Sciatic nerve (tissue), 2 donors: ENCODE results near the gene OTX1. TPM values are rescaled to one million over a fixed set of nuclear protein-coding genes. Genes with fewer than 3 reads are reported as not detected.
A peak's percentile ranks its signal among the peaks of the same experiment; 100 is the strongest.
"Not testable (repeated sequence)": the region's sequence is repeated elsewhere in the genome, so short reads cannot be mapped to it uniquely, and the experiment has no call there.

Experiments used
- ATAC-seq: fragments of 200-7000 bp; cut with Tn5 transposase; one replicate; pipeline ENCODE4 v1.9.1; 2020; ENCODE audit warnings: mild to moderate bottlenecking, moderate library complexity
- DNase-seq: peaks from one replicate; pipeline ENCODE4 v3.0.0-alpha.2; 2020; ENCODE audit warnings: low spot score
- intact Hi-C: fragments of 100-400 bp; cut with DNase I; formaldehyde crosslinking; loops from one replicate; pipeline ENCODE4 v1.14.2; 2022
- total RNA-seq: library from RNA; stranded (reverse); fragmentation: NEBNext Ultra II Directional; extraction: Animal tissue kit (Norgen Biotek cat#: 25700); gene quantifications from one replicate; pipeline ENCODE4 v1.2.1, GENCODE V29; 2021
- donor health status: DM: no; HTN: no; CAD: no.
- donor health status: DM: no; HTN: no; CAD: no.

Gene OTX1
- total RNA-seq, 1 donor from 2014 or later, result not detected

GRCh38 chr2:63056107-63057050, 5.7 kb downstream of the OTX1 start:
- DNase-seq (no peak), ATAC-seq (no peak)
- intact Hi-C loops, result no loop called here

GRCh38 chr2:63057249-63058143, 6.9 kb downstream of the OTX1 start:
- no peak for DNase-seq
- intact Hi-C loops, result no loop called here
- no peak for ATAC-seq

DNA sequence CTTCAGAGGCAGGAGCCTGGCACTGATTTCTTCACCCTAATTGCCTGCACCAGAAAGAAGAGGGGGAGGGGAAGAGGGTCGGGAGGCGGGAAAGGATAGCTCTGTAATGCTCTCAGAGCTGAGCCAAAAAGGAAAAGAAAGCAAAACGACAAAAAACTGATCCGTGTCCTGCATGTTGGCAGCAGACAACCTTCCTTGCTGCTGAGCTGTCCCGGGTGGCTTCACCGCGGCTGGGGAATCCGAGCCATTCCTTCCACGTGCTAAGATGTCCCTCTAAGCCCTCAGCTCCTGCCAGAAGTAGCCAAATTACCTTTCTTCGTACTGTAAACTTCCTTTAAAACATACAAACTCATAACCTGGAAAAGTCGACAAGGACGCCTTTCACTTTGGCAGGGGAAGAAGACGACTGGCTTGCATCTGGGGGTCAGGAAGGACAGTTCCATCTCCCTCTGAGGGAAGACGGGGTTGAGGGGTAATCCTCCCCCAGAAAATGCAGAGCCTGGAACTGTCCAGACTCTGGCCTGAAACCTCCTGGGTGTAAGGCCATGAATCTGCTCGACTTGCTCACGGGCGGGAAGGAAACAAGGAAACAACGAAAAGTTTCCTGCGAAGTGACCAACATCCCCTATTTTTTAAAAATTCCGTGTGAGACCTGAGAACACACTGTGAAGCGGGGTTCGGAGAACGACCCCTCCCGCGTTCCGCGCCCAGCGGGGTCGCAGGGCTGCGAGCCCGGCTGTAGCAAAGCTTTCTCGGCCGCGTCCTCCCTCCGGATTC, 7.7 kb downstream of the OTX1 start:
- DNase-seq (no peak), ATAC-seq (peak; percentile 35)
- intact Hi-C loops, result no loop called here

GRCh38 chr2:63058921-63059792, 8.5 kb downstream of the OTX1 start:
- DNase-seq (no peak), ATAC-seq (peak; percentile 40)

DNA sequence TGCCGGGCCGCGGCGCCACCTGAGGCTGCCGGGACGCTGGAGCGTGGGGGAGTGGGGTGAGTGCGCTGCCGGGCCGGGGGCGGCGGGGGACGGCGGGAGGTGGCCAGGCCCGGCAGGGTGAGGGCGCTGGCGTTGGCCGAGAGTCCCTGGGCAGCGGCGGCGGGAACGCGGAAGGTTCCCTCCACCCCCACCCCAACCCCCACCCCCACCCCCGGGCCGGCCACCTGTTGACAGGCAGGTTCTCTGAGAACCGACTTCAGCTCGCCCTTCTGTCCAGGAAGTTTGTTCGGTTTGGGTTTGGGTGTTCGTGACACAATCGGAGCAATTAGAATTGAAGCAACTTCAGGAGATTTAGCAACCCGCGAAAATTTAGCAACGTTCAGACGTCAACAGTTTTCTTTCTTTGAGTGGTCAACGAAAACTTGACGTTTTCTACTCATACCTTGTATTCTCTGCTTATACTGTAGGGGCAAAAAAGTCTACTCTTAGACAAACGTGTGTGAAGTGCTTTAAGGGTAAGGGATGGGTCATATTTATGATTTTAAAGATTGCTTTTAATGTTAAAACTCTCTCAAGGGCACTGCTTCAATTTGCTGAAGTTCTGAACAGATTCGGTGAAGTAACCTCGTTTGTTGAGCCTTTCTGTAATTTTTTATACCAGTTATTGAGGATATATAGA, 9.3 kb downstream of the OTX1 start:
- intact Hi-C loops, result no loop called here
- no peak for DNase-seq
- ATAC-seq, result no peak

More at GRCh38 chr2:63058921-63059792, 8.5 kb downstream of the OTX1 start:
- intact Hi-C loops, result no loop called here

- DNase-seq, result no peak
- no peak for ATAC-seq
- intact Hi-C loops, result no loop called here
Observed at GRCh38 chr2:63060472-63060991, 9.9 kb downstream of the OTX1 start.

DNA sequence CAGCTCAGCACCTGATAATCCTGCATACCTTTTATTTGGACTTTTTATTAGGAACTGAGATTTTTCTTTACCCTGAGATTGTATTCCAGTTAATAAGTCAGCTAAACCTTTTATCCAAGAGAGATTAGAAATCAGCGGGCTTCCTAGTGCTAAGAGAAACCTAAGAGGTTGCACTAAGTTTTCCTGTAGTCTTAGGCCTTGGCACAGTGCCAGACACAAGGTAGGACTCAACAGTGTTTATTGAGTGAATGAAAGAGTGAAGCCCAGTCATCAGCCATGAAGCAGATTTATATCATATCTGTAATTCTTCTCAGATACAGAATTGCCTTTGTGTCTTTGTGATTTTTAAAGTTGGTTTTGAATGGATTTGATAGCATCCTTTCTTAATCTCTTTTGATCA, 13.6 kb downstream of the OTX1 start:
- intact Hi-C loops, result no loop called here
- DNase-seq (no peak), ATAC-seq (no peak)

DNA sequence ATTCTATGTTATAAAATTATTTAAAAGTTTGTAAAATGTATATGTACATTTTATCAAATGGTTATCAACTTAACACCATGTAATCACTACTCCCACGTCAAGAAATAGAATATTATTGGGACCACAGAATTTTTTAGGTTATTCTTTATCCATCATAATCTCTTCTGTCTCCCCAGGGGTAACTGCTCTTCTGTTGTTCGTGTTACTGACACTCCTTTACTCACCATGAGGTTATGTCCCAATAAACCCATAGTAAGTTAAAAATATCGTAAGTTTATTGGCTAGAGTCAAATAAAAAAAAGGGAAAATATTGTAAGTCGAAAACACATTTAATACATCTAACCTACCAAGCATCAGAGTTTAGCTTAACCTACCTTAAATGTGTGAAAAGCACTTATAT, 14.0 kb downstream of the OTX1 start:
- DNase-seq, result no peak
- intact Hi-C loops, result no loop called here
- no peak for ATAC-seq

- intact Hi-C loops, result no loop called here
- DNase-seq, result no peak
- no peak for ATAC-seq
Observed at GRCh38 chr2:63066265-63066664, 15.6 kb downstream of the OTX1 start.

DNA sequence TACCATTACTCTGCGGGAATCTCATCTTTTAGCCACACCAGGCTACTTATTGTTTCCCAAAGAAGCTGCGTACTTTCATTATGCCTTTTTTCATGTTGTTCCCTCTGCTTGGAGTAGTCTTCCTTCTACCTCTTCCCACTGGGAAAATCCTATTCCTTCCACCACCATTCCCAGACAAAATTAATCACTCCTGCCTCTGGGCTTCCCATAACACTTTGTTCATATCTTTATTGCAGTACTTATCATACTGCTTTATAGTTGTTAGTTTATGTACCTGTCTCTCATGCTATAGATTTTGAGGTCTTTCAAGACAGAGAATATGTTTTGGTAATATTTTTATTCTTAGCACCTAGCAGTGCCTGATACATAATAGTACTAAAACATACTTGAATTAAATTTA, 16.2 kb downstream of the OTX1 start:
- DNase-seq (no peak), ATAC-seq (no peak)
- intact Hi-C loops, result no loop called here

DNA sequence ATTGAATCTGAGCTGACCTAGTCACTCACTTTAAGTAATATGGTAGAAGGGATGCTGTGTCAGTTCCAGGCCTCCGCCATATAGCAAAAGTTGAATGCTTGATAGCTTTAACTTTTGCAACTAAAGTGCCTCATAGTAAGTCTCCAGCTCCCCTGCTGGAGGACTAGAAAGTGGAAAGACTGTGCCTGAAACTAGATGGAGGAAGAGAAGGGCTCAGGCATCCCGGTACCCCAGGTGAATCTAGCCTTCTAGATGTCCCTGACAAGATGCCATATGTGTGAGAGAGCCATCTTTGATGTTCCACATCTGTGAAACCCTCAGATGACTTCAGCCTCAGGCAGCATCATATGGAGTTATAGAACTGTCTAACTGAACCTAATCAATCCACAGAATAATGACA, 21.0 kb downstream of the OTX1 start:
- intact Hi-C loops, result no loop called here
- ATAC-seq (no peak), DNase-seq (no peak)

DNA sequence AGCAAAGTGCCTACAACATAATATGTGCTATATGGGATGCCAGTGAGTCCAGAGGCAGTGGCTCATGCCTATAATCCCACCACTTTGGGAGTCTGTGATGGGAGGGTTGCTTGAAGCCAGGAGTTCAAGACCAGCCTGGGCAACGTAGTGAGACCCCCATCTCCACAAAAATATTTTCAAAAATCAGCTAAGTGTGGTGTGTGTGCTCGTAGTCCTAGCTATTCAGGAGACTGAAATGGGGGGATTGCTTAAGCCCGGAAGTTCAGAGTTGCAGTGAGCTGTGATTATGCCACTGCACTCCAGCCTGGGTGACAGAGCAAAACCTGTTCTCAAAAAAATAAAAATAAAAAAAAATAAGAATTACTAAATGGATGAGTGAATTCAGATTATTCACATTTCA, 23.4 kb downstream of the OTX1 start:
- ATAC-seq, result no peak
- intact Hi-C loops, result no loop called here
- DNase-seq, result no peak

DNA sequence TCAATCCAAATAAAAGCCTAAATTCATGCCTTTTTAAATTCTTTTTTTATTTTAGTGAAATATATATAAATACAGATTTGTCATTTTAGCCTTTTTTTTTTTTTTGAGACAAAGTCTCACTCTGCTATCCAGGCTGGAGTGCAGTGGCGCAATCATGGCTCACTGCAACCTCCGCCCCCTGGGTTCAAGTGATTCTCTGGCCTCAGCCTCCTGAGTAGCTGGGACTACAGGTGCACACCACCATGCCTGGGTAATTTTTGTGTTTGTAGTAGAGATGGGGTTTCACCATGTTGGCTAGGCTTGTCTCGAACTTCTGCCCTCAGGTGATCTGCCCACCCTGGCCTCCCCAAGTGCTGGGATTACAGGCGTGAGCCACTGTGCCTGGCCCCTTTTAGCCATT, 23.8 kb downstream of the OTX1 start:
- not testable (repeated sequence) for ATAC-seq

DNA sequence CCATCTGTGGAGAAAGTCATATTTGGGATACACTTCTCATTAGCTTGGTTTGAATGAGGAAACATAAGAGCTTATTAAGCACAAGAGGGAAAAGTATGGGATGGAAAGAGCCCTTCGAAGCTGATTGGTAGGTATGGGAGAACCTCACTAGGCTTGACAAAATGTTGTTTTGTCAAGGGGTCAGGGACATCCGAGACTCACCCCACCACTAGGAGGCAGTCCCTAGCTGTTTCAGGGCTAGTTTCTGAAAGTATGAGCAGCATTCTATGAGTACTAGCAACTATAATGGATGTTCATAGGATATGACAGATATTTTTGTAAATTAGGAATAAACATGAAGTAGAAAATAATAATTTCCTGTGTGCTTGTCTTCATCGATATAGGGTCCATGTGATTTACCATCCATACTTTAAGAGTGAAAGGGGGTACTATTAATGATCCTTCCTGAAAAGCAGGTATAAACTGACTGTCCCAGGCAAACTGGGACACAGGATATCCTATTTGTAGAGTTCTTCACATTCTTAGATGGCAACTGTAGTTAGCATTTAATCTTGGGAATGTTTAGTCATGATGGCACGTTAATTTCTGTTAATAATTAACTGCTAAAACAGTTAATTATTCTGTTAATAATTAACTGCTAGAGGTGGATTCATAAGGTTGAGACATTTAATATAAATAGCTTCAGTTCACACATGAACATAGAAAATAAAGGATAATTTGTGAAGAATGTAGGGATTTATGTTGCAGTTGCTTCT, 28.4 kb downstream of the OTX1 start:
- DNase-seq, result no peak
- ATAC-seq, result no peak
- intact Hi-C loops, result no loop called here

More for the DNA sequence above, 23.8 kb downstream of the OTX1 start:
- DNase-seq, intact Hi-C loops: not testable (repeated sequence)

DNA sequence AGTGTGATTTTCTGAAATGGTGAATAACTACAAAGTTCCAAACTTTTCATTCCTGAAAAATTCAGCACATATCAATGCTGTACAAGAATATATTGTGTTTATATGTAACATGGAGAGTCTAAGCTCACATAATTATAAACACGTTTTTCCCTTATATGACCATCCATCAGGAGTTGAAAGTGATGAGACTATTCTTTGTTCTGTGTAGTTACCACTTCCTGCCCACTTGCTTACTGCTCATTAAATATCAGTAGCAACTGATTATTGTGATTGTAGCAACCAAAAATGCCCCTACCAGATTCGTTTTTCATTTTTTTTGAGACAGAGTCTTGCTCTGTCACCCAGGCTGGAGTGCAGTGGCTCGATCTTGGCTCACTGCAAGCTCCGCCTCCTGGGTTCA, 30.8 kb downstream of the OTX1 start:
- DNase-seq (no peak), ATAC-seq (no peak)
- intact Hi-C loops, result no loop called here

DNA sequence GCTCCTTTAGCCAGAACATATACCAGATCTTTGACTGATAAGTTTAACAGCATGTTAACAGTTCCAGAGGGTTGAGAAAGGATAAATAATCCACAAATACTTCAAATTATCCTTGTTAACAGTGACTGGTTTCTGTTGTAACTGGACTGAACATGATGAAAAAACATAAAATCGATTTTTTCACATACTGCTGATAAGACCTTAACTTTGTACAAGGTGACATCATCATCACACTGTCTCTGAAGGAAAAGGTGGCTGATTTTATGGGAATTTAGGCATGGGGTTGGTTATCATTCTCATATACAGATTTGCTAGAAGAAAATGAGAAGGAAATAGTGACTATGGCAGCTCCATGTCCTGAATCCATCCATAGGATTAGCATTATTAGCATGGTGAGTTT, 36.1 kb downstream of the OTX1 start:
- no peak for DNase-seq
- ATAC-seq, result no peak
- intact Hi-C loops, result no loop called here

GRCh38 chr2:63092401-63092800, 41.8 kb downstream of the OTX1 start:
- ATAC-seq (no peak), DNase-seq (no peak)
- intact Hi-C loops, result no loop called here
